GM12874 (cell line): ENCODE results near the gene CNPY4.

Experiments
- TF ChIP-seq, protein P1 (sequence below): IDR thresholded peaks from 2 replicates; pipeline ENCODE4 v1.5.1; 2011; ENCODE audit warnings: low read depth, mild to moderate bottlenecking, control low read depth, low read length, moderate library complexity; ENCODE audit not compliant: insufficient read depth

Gene CNPY4

DNA sequence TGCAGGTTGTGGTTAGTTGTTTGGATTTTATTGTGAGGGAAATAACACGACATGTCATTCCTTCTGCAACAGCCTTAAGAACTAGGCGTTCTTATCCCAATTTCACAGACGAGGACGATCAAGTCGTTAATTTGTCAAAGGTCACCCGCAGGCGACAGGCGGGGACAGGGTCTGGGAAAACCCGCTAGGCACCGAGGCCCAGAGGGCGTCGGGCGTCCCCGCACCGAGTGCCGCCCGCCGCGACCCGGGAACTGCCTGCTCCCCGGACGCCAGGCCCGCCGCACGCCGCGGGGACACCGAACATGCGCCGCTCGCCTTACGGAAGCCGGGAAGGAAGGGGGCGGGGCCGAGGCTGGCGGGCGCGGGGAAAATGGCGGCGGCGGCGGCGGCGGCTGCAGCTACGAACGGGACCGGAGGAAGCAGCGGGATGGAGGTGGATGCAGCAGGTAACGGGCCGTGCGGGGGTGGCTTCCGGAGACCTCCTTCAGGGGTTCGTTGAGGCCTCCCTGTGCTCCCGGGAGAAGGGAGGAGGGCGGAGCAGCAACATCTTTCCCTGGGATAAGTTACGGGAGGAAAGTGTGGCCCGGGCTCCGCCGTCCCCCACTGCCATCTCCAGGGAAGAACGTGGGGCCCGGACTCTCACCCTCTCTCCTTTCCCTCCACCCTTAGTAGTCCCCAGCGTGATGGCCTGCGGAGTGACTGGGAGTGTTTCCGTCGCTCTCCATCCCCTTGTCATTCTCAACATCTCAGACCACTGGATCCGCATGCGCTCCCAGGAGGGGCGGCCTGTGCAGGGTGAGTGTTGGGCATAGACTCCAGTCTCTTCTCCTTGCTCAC lies 30.6 kb upstream of the CNPY4 start, which contains the start of gene COPS6:
COPS6 (plus strand) TSS at position 349 of the 837 bp plus-strand sequence; CDS start at position 371, 22 bp downstream.
- TF ChIP-seq, protein P1, sequence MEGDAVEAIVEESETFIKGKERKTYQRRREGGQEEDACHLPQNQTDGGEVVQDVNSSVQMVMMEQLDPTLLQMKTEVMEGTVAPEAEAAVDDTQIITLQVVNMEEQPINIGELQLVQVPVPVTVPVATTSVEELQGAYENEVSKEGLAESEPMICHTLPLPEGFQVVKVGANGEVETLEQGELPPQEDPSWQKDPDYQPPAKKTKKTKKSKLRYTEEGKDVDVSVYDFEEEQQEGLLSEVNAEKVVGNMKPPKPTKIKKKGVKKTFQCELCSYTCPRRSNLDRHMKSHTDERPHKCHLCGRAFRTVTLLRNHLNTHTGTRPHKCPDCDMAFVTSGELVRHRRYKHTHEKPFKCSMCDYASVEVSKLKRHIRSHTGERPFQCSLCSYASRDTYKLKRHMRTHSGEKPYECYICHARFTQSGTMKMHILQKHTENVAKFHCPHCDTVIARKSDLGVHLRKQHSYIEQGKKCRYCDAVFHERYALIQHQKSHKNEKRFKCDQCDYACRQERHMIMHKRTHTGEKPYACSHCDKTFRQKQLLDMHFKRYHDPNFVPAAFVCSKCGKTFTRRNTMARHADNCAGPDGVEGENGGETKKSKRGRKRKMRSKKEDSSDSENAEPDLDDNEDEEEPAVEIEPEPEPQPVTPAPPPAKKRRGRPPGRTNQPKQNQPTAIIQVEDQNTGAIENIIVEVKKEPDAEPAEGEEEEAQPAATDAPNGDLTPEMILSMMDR: no peak

DNA sequence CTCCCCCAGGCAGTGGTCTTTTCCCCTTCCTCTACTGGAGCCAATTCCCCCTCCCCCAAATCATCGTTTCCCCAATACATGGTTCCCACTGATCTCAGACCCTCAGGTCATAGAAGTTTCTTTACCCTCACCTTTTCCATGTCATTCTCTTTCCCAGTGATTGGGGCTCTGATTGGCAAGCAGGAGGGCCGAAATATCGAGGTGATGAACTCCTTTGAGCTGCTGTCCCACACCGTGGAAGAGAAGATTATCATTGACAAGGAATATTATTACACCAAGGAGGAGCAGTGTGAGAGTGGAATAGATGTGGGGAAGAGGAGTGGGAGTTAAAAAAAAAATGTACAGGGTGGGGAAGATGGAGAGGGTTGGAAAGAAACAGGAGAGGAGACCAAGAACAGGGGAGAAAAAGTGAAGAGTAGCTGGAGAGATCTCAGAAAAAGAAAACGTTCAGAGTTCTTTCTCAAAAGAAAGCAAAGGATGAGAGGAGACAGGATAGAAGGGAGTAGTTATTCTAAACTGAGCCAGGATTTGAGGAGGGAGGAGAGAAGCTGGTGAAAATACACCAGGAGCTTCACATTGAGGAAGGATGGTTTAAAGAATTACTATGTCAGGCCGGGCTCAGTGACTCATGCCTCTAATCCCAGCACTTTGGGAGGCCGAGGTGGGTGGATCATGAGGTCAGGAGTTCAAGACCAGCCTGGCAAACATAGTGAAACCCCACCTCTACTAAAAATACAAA lies 29.8 kb upstream of the CNPY4 start:
- TF ChIP-seq, protein P1: no peak

DNA sequence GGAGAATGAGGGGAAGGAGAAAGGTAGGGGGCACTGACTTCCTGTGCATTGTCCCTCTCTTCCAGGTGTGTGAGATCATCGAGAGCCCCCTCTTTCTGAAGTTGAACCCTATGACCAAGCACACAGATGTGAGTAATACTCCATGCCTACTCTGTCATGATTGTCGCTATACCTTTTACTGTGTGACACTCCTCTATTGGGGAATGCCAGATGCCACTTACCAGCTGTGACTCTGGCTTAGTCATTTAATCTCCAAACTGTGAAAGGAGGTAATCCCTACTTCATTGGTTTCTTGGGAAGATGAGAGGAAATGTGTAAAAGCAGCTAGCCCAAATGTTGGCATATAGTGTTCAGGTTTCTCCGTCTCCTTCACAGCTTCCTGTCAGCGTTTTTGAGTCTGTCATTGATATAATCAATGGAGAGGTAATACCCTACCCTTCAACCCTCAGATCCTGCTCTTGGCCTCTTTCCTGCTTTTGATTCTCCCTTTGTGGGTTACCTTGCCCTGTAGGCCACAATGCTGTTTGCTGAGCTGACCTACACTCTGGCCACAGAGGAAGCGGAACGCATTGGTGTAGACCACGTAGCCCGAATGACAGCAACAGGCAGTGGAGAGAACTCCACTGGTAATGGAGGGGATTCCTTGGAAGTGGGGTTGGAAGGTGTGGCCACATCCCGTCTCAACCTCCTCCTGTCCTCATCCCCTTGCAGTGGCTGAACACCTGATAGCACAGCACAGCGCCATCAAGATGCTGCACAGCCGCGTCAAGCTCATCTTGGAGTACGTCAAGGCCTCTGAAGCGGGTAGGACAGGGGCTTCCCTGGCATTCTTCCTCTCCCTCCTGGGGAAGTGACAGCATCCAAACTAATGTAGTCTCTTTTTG lies 28.7 kb upstream of the CNPY4 start:
- TF ChIP-seq, protein P1: no peak

DNA sequence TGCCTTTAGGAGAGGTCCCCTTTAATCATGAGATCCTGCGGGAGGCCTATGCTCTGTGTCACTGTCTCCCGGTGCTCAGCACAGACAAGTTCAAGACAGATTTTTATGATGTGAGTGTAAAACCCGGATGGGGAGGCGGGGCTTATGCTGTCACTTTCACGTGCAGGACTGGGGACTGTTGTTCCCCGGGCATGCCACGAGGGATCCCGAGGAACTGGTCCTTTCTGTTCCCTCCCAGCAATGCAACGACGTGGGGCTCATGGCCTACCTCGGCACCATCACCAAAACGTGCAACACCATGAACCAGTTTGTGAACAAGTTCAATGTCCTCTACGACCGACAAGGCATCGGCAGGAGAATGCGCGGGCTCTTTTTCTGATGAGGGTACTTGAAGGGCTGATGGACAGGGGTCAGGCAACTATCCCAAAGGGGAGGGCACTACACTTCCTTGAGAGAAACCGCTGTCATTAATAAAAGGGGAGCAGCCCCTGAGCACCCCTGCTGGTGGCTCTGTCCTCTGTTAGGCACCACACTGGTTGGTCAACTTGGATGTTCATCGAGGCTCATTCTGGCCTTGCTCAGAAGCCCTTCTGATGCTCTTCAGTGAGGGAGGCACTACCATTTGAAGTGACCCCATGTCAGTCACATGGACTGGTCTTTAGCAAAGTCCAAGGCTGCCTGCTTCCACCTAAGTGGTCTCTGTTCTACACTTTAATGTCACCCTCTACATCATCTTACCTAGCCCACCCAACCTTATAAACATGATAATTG lies 27.8 kb upstream of the CNPY4 start:
- TF ChIP-seq, protein P1: no peak

DNA sequence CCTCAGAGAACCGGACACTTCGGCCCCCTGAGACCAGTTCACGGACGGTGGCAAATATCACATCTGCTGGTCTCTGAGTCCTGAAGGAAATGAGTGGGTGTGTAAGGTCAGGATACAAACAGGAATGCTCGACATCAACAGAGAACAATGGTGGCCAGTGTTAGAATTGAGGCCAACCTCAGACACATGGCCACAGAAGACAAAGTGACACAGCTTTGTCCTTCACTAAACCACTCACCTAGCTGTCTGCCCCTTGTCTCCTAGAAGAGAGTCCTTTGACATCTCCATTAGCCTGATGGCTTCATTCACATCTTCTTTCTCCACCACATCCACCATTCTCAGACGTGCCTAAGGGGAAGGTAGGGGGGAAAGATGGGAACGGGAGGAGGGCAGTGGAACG lies 26.4 kb upstream of the CNPY4 start:
- TF ChIP-seq, protein P1: no peak

DNA sequence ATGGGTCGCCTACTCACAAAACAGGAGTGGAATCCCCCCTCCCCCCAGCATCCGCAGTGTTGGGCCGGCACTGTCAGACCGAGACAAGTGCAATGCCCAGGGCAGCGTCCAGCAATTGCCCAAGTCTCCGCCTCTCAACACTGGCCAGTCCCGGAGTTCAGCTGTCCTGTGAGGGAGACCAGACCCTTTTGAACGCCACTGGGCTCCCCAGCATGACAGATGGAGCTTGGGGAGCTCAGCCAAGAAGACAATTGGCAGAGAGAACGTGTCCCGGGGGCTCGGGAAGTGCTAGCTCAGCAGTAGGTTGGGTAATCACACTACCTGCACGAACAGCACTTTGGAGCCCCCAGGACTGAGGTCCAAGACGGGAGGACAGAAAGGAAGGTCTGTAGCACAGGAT lies 25.9 kb upstream of the CNPY4 start:
- TF ChIP-seq, protein P1: no peak
